HEK293 (cell line): Measurements from ENCODE around the gene MRPL55.

Source experiments
- CTCF ChIA-PET: fragments of 350-600 bp; formaldehyde crosslinking; extraction: SDS; loops from one replicate; lab custom pipeline; 2021; ENCODE audit warnings: antibody characterized with exemption; lab: Yijun Ruan, JAX
- POLR2A ChIA-PET: fragments of 300-600 bp; formaldehyde crosslinking; extraction: SDS; loops from one replicate; lab custom pipeline; 2020; ENCODE audit warnings: antibody characterized with exemption, inconsistent platforms; lab: Yijun Ruan, JAX
- H3K27ac ChIP-seq: fragments of 200-500 bp; sonication (Bioruptor generic); 2 replicates; pipeline ENCODE4 v1.5.1; 2014; ENCODE audit warnings: low read depth, low read length, control low read depth, inconsistent platforms; ENCODE audit errors: extremely low read depth
- H3K36me3 ChIP-seq, 2 experiments: fragments of 200-500 bp in 1 of 2; sonication (Bioruptor generic) in 1 of 2; 1 replicate in 1 of 2; 2 replicates in 1 of 2; pipeline ENCODE4 v1.5.1; 2014 to 2017; ENCODE audit warnings: inconsistent platforms in 2 of 2, low read length in 2 of 2; ENCODE audit not compliant: control insufficient read depth in 2 of 2, insufficient read depth in 1 of 2
- H3K4me1 ChIP-seq: fragments of 200-500 bp; sonication (Bioruptor generic); 2 replicates; pipeline ENCODE4 v1.5.1; 2014; ENCODE audit warnings: mild to moderate bottlenecking, low read length, inconsistent platforms; ENCODE audit not compliant: control insufficient read depth, insufficient read depth
- H3K4me3 ChIP-seq: 2 replicates; pipeline ENCODE4 v1.5.1; 2011; ENCODE audit warnings: low read depth, mild to moderate bottlenecking, control low read depth, low read length, moderate library complexity
- H3K9me3 ChIP-seq: fragments of 200-500 bp; sonication (Bioruptor generic); 2 replicates; pipeline ENCODE4 v1.5.1; 2014; ENCODE audit warnings: low read depth, low read length, inconsistent platforms; ENCODE audit not compliant: control insufficient read depth, insufficient read depth
- KLF1 ChIP-seq: fragments of 450-650 bp; formaldehyde crosslinking; IDR thresholded peaks from 2 replicates; pipeline ENCODE4 v1.5.1; 2016; ENCODE audit warnings: missing biosample characterization, missing genetic modification characterization
- SALL2 ChIP-seq: fragments of 450-650 bp; formaldehyde crosslinking; IDR thresholded peaks from 2 replicates; pipeline ENCODE4 v1.5.0; 2017; ENCODE audit warnings: missing biosample characterization, mild to moderate bottlenecking, missing genetic modification characterization, borderline replicate concordance
- SCRT1 ChIP-seq: fragments of 450-650 bp; formaldehyde crosslinking; IDR thresholded peaks from 2 replicates; pipeline ENCODE4 v1.5.1; 2016; ENCODE audit warnings: missing biosample characterization, missing genetic modification characterization, borderline replicate concordance
- YY2 ChIP-seq: fragments of 450-650 bp; formaldehyde crosslinking; IDR thresholded peaks from 2 replicates; pipeline ENCODE4 v1.5.1; 2016; ENCODE audit warnings: missing biosample characterization, missing genetic modification characterization
- ZBTB20 ChIP-seq: fragments of 450-650 bp; formaldehyde crosslinking; IDR thresholded peaks from 2 replicates; pipeline ENCODE4 v1.5.1; 2016; ENCODE audit warnings: missing biosample characterization, missing genetic modification characterization
- ZFHX2 ChIP-seq: fragments of 450-650 bp; formaldehyde crosslinking; conservative IDR thresholded peaks from 2 replicates; pipeline ENCODE4 v1.5.1; 2016; ENCODE audit warnings: missing biosample characterization, missing genetic modification characterization
- ZNF10 ChIP-seq: fragments of 450-650 bp; formaldehyde crosslinking; IDR thresholded peaks from 2 replicates; pipeline ENCODE4 v1.5.1; 2017; ENCODE audit warnings: missing biosample characterization, missing genetic modification characterization
- ZNF335 ChIP-seq: fragments of 450-650 bp; formaldehyde crosslinking; conservative IDR thresholded peaks from 2 replicates; pipeline ENCODE4 v1.5.1; 2016; ENCODE audit warnings: missing biosample characterization, missing genetic modification characterization
- ZNF354C ChIP-seq: fragments of 450-650 bp; formaldehyde crosslinking; IDR thresholded peaks from 2 replicates; pipeline ENCODE4 v1.5.1; 2016; ENCODE audit warnings: missing biosample characterization, missing genetic modification characterization, low read depth, borderline replicate concordance
- ZNF560 ChIP-seq: fragments of 450-650 bp; formaldehyde crosslinking; IDR thresholded peaks from 2 replicates; pipeline ENCODE4 v1.5.1; 2017; ENCODE audit warnings: missing biosample characterization, missing genetic modification characterization, borderline replicate concordance
- ZNF792 ChIP-seq: fragments of 450-650 bp; formaldehyde crosslinking; IDR thresholded peaks from 2 replicates; pipeline ENCODE4 v1.5.1; 2016; ENCODE audit warnings: missing biosample characterization, missing genetic modification characterization
- ZNF830 ChIP-seq: fragments of 450-650 bp; IDR thresholded peaks from 2 replicates; pipeline ENCODE4 v1.5.0; 2018; ENCODE audit warnings: missing biosample characterization, missing genetic modification characterization, low read depth, mild to moderate bottlenecking, moderate library complexity
- TF ChIP-seq, protein P1 (sequence below): fragments of 450-650 bp; formaldehyde crosslinking; IDR thresholded peaks from 2 replicates; pipeline ENCODE4 v1.5.1; 2016; ENCODE audit warnings: missing biosample characterization, missing genetic modification characterization
- TF ChIP-seq, protein P2 (sequence below): fragments of 450-650 bp; formaldehyde crosslinking; IDR thresholded peaks from 2 replicates; pipeline ENCODE4; 2016; ENCODE audit warnings: missing biosample characterization, missing genetic modification characterization
- TF ChIP-seq, protein P3 (sequence below): fragments of 450-650 bp; formaldehyde crosslinking; IDR thresholded peaks from 2 replicates; pipeline ENCODE4 v1.5.1; 2016; ENCODE audit warnings: missing biosample characterization, missing genetic modification characterization, borderline replicate concordance
- TF ChIP-seq, protein P4 (sequence below): fragments of 450-650 bp; formaldehyde crosslinking; IDR thresholded peaks from 2 replicates; pipeline ENCODE4 v1.5.1; 2016; ENCODE audit warnings: missing biosample characterization, missing genetic modification characterization
- TF ChIP-seq, protein P5 (sequence below): fragments of 450-650 bp; formaldehyde crosslinking; IDR thresholded peaks from 2 replicates; pipeline ENCODE4 v1.5.1; 2016; ENCODE audit warnings: missing biosample characterization, missing genetic modification characterization

The MRPL55 gene

DNA sequence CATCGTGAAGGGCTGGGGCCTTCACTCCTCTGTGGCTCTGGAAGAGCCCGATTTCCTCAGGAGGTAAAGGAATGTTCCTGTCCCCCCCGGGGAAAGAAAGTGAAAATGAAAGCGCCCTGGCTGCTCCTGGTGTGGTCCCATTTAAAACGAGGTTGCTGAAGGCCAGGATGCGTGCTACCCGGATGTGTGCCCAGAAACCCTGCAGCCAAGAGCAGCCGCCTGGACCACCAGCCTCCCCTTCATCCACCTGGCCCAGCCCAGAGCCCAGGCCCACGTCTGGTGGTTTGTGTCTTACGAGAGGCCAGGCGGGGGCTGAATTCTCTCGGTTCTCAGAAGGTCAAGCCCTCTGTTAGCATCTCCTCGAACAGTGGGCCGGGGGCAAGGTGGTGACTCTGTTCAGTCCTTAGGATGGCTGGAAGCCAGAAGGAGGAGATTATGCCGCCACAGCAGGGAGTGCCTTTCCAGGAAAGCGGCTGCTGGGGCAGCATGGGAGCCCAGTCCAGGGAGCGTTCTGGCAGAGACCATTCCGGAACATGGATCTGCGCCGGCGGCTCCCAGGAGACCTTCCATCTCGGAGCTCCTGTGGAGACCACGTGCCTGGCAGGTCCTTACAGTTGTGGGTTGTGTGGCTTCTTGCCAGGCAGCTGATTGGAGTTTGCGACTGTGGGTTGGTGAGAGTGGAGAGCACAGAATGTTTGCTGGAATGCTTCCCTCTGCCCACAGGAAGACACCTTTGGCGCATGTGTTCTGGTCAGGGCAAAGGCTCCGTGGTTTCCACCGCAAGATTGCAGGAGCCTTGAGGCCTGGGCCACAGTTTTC, 32.3 kb upstream of the MRPL55 start (continued):
- TF ChIP-seq, protein P1, sequence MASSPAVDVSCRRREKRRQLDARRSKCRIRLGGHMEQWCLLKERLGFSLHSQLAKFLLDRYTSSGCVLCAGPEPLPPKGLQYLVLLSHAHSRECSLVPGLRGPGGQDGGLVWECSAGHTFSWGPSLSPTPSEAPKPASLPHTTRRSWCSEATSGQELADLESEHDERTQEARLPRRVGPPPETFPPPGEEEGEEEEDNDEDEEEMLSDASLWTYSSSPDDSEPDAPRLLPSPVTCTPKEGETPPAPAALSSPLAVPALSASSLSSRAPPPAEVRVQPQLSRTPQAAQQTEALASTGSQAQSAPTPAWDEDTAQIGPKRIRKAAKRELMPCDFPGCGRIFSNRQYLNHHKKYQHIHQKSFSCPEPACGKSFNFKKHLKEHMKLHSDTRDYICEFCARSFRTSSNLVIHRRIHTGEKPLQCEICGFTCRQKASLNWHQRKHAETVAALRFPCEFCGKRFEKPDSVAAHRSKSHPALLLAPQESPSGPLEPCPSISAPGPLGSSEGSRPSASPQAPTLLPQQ (tag by site-specific recombination): no peak; the same call in 1 of the 2 replicates
- TF ChIP-seq ZNF792 (tag by site-specific recombination): no peak
- TF ChIP-seq SCRT1 (tag by site-specific recombination): no peak
- TF ChIP-seq KLF1: no peak; the same call in 1 of the 2 replicates
- no peak for TF ChIP-seq ZNF10 (tag by site-specific recombination)
- no peak for TF ChIP-seq ZNF354C (tag by site-specific recombination)
- TF ChIP-seq ZNF830: no peak
- TF ChIP-seq, protein P2, sequence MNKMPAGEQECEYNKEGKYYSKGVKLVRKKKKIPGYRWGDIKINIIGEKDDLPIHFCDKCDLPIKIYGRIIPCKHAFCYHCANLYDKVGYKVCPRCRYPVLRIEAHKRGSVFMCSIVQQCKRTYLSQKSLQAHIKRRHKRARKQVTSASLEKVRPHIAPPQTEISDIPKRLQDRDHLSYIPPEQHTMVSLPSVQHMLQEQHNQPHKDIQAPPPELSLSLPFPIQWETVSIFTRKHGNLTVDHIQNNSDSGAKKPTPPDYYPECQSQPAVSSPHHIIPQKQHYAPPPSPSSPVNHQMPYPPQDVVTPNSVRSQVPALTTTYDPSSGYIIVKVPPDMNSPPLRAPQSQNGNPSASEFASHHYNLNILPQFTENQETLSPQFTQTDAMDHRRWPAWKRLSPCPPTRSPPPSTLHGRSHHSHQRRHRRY (tag by site-specific recombination): no peak
- TF ChIP-seq SALL2 (tag by site-specific recombination): no peak
- peak; percentile 94 for TF ChIP-seq ZFHX2 (tag by site-specific recombination)
- TF ChIP-seq, protein P3, sequence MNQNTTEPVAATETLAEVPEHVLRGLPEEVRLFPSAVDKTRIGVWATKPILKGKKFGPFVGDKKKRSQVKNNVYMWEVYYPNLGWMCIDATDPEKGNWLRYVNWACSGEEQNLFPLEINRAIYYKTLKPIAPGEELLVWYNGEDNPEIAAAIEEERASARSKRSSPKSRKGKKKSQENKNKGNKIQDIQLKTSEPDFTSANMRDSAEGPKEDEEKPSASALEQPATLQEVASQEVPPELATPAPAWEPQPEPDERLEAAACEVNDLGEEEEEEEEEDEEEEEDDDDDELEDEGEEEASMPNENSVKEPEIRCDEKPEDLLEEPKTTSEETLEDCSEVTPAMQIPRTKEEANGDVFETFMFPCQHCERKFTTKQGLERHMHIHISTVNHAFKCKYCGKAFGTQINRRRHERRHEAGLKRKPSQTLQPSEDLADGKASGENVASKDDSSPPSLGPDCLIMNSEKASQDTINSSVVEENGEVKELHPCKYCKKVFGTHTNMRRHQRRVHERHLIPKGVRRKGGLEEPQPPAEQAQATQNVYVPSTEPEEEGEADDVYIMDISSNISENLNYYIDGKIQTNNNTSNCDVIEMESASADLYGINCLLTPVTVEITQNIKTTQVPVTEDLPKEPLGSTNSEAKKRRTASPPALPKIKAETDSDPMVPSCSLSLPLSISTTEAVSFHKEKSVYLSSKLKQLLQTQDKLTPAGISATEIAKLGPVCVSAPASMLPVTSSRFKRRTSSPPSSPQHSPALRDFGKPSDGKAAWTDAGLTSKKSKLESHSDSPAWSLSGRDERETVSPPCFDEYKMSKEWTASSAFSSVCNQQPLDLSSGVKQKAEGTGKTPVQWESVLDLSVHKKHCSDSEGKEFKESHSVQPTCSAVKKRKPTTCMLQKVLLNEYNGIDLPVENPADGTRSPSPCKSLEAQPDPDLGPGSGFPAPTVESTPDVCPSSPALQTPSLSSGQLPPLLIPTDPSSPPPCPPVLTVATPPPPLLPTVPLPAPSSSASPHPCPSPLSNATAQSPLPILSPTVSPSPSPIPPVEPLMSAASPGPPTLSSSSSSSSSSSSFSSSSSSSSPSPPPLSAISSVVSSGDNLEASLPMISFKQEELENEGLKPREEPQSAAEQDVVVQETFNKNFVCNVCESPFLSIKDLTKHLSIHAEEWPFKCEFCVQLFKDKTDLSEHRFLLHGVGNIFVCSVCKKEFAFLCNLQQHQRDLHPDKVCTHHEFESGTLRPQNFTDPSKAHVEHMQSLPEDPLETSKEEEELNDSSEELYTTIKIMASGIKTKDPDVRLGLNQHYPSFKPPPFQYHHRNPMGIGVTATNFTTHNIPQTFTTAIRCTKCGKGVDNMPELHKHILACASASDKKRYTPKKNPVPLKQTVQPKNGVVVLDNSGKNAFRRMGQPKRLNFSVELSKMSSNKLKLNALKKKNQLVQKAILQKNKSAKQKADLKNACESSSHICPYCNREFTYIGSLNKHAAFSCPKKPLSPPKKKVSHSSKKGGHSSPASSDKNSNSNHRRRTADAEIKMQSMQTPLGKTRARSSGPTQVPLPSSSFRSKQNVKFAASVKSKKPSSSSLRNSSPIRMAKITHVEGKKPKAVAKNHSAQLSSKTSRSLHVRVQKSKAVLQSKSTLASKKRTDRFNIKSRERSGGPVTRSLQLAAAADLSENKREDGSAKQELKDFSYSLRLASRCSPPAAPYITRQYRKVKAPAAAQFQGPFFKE (tag by site-specific recombination): no peak

DNA sequence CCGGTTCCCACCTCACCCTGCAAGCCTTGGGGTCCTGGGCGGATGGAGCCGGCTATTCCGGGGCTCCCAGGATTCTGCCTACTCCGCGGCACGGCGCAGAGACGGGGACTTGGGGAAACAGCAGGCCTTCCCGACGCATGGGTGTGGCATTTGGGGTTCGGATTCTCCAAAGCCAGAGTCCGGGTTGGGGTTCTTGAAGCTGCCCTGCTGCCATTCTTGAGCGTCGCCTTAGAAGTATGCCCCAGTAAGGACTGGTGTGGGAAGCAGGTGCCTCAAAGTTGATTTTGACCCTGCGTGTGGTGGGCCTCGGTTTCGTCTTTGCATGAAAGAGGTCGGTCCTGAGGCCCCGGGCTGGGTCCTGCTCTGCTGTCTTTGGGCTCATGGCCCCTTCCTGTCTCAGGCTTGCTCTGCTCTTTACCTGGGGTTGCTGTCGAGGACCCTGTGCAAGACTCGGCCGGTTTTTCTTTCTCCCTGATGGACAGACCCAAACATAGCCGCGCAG, 31.7 kb upstream of the MRPL55 start:
- H3K9me3 ChIP-seq: no peaks in the 10 kb centered on the region
- peak overlapping the region; percentile 90 for H3K4me3 ChIP-seq
- peaks cover 0 to 21% of the 10 kb centered on the region in 2 experiments; a peak in 1 of 3 replicates for H3K36me3 ChIP-seq
- ChIA-PET CTCF (interaction anchor here (0.6 to 2.2 kb wide), 3 partner anchors 10 to 29 kb away, joined by 3 to 12 read pairs (median 4); no protein-coding TSS in a partner anchor), POLR2A (interaction anchor here (0.8 to 2.2 kb wide), 10 partner anchors 8 to 346 kb away, joined by 3 to 38 read pairs (median 4); partner anchors contain the start of genes IBA57, MRPL55 and RNF187)
- H3K27ac ChIP-seq: peak overlapping the region; percentile 74
- H3K4me1 ChIP-seq: peaks cover 13% of the 10 kb centered on the region
- TF ChIP-seq ZNF560 (tag by site-specific recombination) (no peak), YY2 (tag by site-specific recombination) (no peak), SCRT1 (tag by site-specific recombination) (no peak), ZBTB20 (peak; percentile 91), ZNF335 (peak; percentile 96)
- TF ChIP-seq, protein P4, sequence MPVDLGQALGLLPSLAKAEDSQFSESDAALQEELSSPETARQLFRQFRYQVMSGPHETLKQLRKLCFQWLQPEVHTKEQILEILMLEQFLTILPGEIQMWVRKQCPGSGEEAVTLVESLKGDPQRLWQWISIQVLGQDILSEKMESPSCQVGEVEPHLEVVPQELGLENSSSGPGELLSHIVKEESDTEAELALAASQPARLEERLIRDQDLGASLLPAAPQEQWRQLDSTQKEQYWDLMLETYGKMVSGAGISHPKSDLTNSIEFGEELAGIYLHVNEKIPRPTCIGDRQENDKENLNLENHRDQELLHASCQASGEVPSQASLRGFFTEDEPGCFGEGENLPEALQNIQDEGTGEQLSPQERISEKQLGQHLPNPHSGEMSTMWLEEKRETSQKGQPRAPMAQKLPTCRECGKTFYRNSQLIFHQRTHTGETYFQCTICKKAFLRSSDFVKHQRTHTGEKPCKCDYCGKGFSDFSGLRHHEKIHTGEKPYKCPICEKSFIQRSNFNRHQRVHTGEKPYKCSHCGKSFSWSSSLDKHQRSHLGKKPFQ (tag by site-specific recombination): peak; percentile 12; the same call in 1 of the 2 replicates
- TF ChIP-seq, protein P5, sequence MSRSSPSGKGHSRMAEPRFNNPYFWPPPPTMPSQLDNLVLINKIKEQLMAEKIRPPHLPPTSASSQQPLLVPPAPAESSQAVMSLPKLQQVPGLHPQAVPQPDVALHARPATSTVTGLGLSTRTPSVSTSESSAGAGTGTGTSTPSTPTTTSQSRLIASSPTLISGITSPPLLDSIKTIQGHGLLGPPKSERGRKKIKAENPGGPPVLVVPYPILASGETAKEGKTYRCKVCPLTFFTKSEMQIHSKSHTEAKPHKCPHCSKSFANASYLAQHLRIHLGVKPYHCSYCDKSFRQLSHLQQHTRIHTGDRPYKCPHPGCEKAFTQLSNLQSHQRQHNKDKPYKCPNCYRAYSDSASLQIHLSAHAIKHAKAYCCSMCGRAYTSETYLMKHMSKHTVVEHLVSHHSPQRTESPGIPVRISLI: no peak
